ENCODE measurements around the gene EEIG1.

DNA sequence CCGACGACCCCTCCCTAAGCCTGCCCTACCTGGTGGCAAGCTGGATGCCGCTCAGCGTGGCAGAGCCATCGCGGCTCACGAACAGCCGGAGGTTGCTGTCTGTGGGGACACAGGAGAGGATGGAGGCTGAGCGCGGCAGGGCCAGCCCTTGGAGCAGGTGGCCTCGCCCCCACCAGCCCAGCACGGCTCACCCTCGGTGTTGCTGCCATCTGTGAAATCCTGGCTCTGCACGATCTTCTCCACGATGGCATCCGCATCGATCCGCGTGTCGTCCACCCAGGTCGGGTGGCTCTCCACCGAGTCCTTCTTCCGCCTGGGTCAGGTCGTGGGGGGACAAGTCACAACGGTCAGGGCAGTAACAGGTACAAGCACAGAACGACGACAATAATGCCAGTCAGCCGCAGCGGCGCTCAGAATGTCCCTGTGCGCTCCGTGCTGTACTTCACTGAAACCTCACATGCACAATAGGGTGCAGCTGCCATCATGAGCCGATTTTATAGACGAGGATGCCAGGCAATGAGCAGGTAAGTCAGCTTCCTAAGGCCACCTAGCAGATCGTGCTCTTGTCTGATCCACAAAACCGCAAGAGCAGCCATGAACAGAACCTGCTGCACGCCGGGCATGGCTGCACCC is 36.1 kb downstream of the EEIG1 start:
- no peak for TF ChIP-seq ARNT (IDR thresholded peaks at IDR 0.05)
- no peak for TF ChIP-seq SUZ12 (IDR thresholded peaks at IDR 0.05)
- TF ChIP-seq FOXM1 (IDR thresholded peaks at IDR 0.05; ENCODE audit: borderline replicate concordance) = no peak
- no peak for TF ChIP-seq ZNF384 (IDR thresholded peaks at IDR 0.05)
- TF ChIP-seq FOXA1 (IDR thresholded peaks at IDR 0.05) = no peak
